Body of pancreas (tissue), 4 donors: ENCODE results near the gene PRCC.

ENCODE experiments used
- POLR2A ChIP-seq, 3 donors: fragments of 450-650 bp; IDR thresholded peaks; one replicate each; pipeline ENCODE4 v1.6.1; 2016; ENCODE audit warnings: antibody characterized with exemption in 3 of 3, mild to moderate bottlenecking in 2 of 3
- TF ChIP-seq, protein P1 (sequence below), 7 experiments: fragments of 450-650 bp in 4 of 7; fragments of 200-600 bp in 3 of 7; sonication (generic) in 3 of 7; IDR thresholded peaks; one replicate each; pipeline ENCODE4 v1.5.1; 2016 to 2019; ENCODE audit warnings: antibody characterized with exemption in 7 of 7

DNA sequence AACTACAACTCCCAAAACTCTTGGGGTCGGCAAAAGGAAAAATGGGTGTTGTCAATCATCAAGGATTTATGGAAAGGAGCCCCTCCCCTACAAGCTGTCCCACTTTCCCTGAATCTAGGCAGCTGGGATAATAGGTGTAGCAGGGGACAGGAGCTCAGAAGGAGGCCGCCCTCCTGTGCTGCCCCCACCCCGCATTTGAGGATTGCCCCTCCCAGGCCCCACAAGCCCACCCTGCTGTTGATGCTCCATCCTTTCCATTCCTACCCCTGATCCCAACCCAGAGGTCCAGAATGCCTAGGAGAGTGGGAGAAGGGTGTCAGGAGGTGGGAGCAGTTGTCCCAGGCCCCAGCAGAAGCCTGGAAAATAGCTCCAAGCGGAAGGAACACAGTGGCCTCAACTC is 24.5 kb upstream of the PRCC start:
- TF ChIP-seq, protein P1, sequence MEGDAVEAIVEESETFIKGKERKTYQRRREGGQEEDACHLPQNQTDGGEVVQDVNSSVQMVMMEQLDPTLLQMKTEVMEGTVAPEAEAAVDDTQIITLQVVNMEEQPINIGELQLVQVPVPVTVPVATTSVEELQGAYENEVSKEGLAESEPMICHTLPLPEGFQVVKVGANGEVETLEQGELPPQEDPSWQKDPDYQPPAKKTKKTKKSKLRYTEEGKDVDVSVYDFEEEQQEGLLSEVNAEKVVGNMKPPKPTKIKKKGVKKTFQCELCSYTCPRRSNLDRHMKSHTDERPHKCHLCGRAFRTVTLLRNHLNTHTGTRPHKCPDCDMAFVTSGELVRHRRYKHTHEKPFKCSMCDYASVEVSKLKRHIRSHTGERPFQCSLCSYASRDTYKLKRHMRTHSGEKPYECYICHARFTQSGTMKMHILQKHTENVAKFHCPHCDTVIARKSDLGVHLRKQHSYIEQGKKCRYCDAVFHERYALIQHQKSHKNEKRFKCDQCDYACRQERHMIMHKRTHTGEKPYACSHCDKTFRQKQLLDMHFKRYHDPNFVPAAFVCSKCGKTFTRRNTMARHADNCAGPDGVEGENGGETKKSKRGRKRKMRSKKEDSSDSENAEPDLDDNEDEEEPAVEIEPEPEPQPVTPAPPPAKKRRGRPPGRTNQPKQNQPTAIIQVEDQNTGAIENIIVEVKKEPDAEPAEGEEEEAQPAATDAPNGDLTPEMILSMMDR (IDR thresholded peaks at IDR 0.05), result no peak
- no peak for TF ChIP-seq POLR2A (IDR thresholded peaks at IDR 0.05)
